Liver (tissue), 9 donors: ENCODE results near the gene MCFD2. TPM values are rescaled to one million over a fixed set of nuclear protein-coding genes. Genes with fewer than 3 reads are reported as not detected.

Source experiments
- DNase-seq: peaks from one replicate; pipeline ENCODE4 v3.0.0-alpha.2; 2017; ENCODE audit warnings: low spot score
- H3K27ac ChIP-seq, 2 donors: one replicate each; pipeline ENCODE4 v1.7.0; 2013; ENCODE audit warnings: inconsistent platforms in 2 of 2, low read length in 2 of 2, control low read depth in 1 of 2, low read depth in 1 of 2, mild to moderate bottlenecking in 1 of 2
- H3K27me3 ChIP-seq, 4 donors: one replicate each; pipeline versions ENCODE4 v1.6.1 to v1.7.0; 2013; ENCODE audit warnings: low read length in 3 of 4, inconsistent platforms in 1 of 4, mild to moderate bottlenecking in 1 of 4, moderate library complexity in 1 of 4; ENCODE audit not compliant: control insufficient read depth in 4 of 4, insufficient read depth in 4 of 4
- H3K36me3 ChIP-seq, 4 donors: one replicate each; pipeline versions ENCODE4 v1.6.1 to v1.7.0; 2013; ENCODE audit warnings: low read length in 3 of 4, mild to moderate bottlenecking in 3 of 4, low read depth in 1 of 4, moderate library complexity in 1 of 4; ENCODE audit not compliant: control insufficient read depth in 4 of 4, insufficient read depth in 3 of 4
- H3K4me1 ChIP-seq, 4 donors: one replicate each; pipeline versions ENCODE4 v1.6.1 to v1.7.0; 2013; ENCODE audit warnings: low read length in 3 of 4, mild to moderate bottlenecking in 3 of 4, moderate library complexity in 1 of 4; ENCODE audit not compliant: control insufficient read depth in 4 of 4, insufficient read depth in 4 of 4
- H3K4me3 ChIP-seq, 3 donors: one replicate each; pipeline versions ENCODE4 v1.6.1 to v1.7.0; 2013; ENCODE audit warnings: low read length in 3 of 3, control low read depth in 1 of 3, low read depth in 1 of 3, mild to moderate bottlenecking in 1 of 3
- H3K9ac ChIP-seq, 2 donors: one replicate each; pipeline ENCODE4 v1.7.0; 2013; ENCODE audit warnings: low read length in 2 of 2, mild to moderate bottlenecking in 2 of 2, moderate library complexity in 2 of 2, control low read depth in 1 of 2, low read depth in 1 of 2
- H3K9me3 ChIP-seq, 4 donors: one replicate each; pipeline versions ENCODE4 v1.6.1 to v1.7.0; 2013; ENCODE audit warnings: low read length in 3 of 4; ENCODE audit not compliant: control insufficient read depth in 4 of 4
- EGR1 ChIP-seq, 2 donors: IDR thresholded peaks; 2 replicates each; pipeline ENCODE4 v1.6.1; 2016 to 2018; ENCODE audit warnings: antibody characterized with exemption in 2 of 2, low read depth in 2 of 2
- FOXA1 ChIP-seq: IDR thresholded peaks from 2 replicates; pipeline ENCODE4 v1.6.1; 2016; ENCODE audit warnings: antibody characterized with exemption
- GABPA ChIP-seq, 2 donors: IDR thresholded peaks in 1 of 2; conservative IDR thresholded peaks in 1 of 2; 2 replicates each; pipeline ENCODE4 v1.6.1; 2016; ENCODE audit warnings: antibody characterized with exemption in 2 of 2, mild to moderate bottlenecking in 1 of 2, moderate library complexity in 1 of 2
- HNF4A ChIP-seq, 2 donors: conservative IDR thresholded peaks; 2 replicates each; pipeline ENCODE4 v1.6.1; 2016; ENCODE audit warnings: antibody characterized with exemption in 2 of 2, mild to moderate bottlenecking in 2 of 2
- HNF4G ChIP-seq: IDR thresholded peaks from 2 replicates; pipeline ENCODE4 v1.6.1; 2016; ENCODE audit warnings: antibody characterized with exemption
- JUND ChIP-seq, 2 donors: IDR thresholded peaks; 2 replicates each; pipeline ENCODE4 v1.6.1; 2016; ENCODE audit warnings: antibody characterized with exemption in 2 of 2
- NR2F2 ChIP-seq: IDR thresholded peaks from 2 replicates; pipeline ENCODE4 v1.6.1; 2016; ENCODE audit warnings: antibody characterized with exemption
- RAD21 ChIP-seq, 2 donors: IDR thresholded peaks; 2 replicates each; pipeline ENCODE4 v1.6.1; 2016; ENCODE audit warnings: antibody characterized with exemption in 2 of 2, mild to moderate bottlenecking in 2 of 2
- RXRA ChIP-seq, 2 donors: IDR thresholded peaks; 2 replicates each; pipeline ENCODE4 v1.6.1; 2017 to 2018; ENCODE audit warnings: antibody characterized with exemption in 2 of 2, mild to moderate bottlenecking in 1 of 2
- SP1 ChIP-seq: IDR thresholded peaks from 2 replicates; pipeline ENCODE4 v1.6.1; 2018; ENCODE audit warnings: antibody characterized with exemption, mild to moderate bottlenecking
- TAF1 ChIP-seq: conservative IDR thresholded peaks from 2 replicates; pipeline ENCODE4 v1.6.1; 2016; ENCODE audit warnings: antibody characterized with exemption, mild to moderate bottlenecking
- YY1 ChIP-seq: IDR thresholded peaks from 2 replicates; pipeline ENCODE4 v1.6.1; 2016; ENCODE audit warnings: antibody characterized with exemption, mild to moderate bottlenecking
- whole genome bisulfite sequencing: extraction: QIAGEN DNeasy Blood & Tissue Kit; methylation state at CpG from one replicate; pipeline ENCODE4 v1.1.7; 2013; 5-methylcytosine and 5-hydroxymethylcytosine counted together
- polyA plus RNA-seq, 2 donors: library from polyadenylated mRNA; stranded (reverse) in 1 of 2; unstranded in 1 of 2; fragments of 200-250 nt in 1 of 2; fragments of >200 nt in 1 of 2; fragmentation: Nextera tagmentation in 1 of 2; extraction: Ambion mirVana in 1 of 2; gene quantifications; one replicate each; pipeline versions ENCODE4 v1.2.1 to v1.2.3, GENCODE V29; 2013 to 2015
- total RNA-seq, 2 donors: library from RNA; depleted of rRNA; stranded (reverse); fragments of >200 nt; gene quantifications; one replicate each; pipeline ENCODE4 v1.2.3, GENCODE V29; 2014
- TF ChIP-seq, protein P1 (sequence below): IDR thresholded peaks from 2 replicates; pipeline ENCODE4 v1.6.1; 2016; ENCODE audit warnings: antibody characterized with exemption, mild to moderate bottlenecking
- TF ChIP-seq, protein P2 (sequence below): IDR thresholded peaks from 2 replicates; pipeline ENCODE4 v1.6.1; 2016; ENCODE audit warnings: antibody characterized with exemption
- TF ChIP-seq, protein P3 (sequence below): IDR thresholded peaks from 2 replicates; pipeline ENCODE4 v1.6.1; 2016; ENCODE audit warnings: antibody characterized with exemption
- donor health status: healthy.
- donor health status: healthy.
- donor health status: healthy.
- donor health status: healthy.
- donor health status: healthy.

Gene MCFD2
- total and polyA plus RNA-seq, 4 donors = 81.8 to 148 (median 129) TPM

DNA sequence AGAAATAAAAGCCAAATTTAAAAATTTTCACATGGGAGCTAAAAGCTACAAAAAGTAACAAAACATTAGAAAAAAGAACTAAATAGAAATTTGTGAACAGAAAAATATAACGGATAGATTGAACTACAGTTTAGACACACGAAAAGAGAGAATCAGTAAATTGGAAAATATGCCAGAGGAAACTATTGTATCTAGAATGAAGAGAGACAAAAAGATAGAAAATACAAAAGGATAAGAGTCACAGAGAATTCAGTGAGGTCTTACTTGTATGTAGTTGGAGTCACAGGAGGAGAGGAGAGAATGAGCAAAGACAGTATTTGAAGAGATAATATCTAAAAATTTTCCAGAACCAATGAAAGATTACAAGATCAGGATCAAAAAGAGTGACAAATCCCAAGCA is 11.3 kb upstream of the MCFD2 start:
- WGBS = 98% methylated on average over 2 of the region's 2 CpGs
- TF ChIP-seq YY1 (no peak), JUND (IDR thresholded peaks at IDR 0.05) (no peak), FOXA1 (no peak), NR2F2 (no peak)
- TF ChIP-seq, protein P1, sequence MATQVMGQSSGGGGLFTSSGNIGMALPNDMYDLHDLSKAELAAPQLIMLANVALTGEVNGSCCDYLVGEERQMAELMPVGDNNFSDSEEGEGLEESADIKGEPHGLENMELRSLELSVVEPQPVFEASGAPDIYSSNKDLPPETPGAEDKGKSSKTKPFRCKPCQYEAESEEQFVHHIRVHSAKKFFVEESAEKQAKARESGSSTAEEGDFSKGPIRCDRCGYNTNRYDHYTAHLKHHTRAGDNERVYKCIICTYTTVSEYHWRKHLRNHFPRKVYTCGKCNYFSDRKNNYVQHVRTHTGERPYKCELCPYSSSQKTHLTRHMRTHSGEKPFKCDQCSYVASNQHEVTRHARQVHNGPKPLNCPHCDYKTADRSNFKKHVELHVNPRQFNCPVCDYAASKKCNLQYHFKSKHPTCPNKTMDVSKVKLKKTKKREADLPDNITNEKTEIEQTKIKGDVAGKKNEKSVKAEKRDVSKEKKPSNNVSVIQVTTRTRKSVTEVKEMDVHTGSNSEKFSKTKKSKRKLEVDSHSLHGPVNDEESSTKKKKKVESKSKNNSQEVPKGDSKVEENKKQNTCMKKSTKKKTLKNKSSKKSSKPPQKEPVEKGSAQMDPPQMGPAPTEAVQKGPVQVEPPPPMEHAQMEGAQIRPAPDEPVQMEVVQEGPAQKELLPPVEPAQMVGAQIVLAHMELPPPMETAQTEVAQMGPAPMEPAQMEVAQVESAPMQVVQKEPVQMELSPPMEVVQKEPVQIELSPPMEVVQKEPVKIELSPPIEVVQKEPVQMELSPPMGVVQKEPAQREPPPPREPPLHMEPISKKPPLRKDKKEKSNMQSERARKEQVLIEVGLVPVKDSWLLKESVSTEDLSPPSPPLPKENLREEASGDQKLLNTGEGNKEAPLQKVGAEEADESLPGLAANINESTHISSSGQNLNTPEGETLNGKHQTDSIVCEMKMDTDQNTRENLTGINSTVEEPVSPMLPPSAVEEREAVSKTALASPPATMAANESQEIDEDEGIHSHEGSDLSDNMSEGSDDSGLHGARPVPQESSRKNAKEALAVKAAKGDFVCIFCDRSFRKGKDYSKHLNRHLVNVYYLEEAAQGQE = no peak
- no peak for DNase-seq

DNA sequence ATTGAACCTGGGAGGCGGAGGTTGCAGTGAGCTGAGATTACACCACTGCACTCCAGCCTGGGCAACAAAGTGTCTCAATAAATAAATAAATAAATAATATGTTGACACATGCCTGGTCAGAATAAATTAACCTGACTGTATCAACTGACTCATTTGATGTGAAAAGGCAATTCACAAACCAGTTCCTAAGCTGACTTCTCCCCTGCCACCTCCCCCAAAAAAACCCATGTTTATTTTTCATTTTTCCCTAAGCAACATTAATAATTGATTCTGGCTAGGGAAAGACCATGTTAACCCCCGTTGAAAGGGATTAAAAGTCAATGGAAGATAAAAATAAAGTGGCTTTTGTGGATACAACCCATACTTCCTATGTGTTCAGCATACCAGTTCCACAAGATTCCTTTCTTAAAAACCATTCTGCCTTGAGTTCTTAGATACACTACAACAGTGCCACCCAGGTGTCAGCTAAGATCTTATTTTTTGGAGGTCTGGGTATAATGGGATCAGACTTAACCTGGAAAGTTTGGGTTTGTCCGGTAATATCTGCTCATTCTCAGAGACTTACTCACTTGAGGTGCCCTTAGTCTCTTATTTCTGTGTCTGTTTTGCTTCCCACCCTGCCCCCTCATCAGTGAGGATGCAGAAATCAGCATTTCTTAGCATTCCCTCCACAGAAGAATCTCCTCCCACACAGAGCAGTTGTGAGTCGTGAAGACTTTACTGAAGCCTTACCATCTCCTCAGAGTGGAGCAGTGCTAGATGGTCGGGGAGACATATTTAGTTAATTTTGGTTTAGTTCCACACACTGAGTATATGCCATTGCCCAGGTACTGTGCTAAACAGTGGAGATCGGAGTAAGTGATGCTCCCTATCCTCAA is 10.1 kb upstream of the MCFD2 start:
- WGBS = 97% methylated on average over 6 of the region's 6 CpGs
- Histone ChIP-seq H3K36me3 (no peaks in the 10 kb centered on the region), H3K4me3 (no peak overlapping the region), H3K4me1 (no peaks in the 10 kb centered on the region), H3K9me3 (no peaks in the 10 kb centered on the region), H3K27ac (no peak overlapping the region), H3K27me3 (no peaks in the 10 kb centered on the region), H3K9ac (no peak overlapping the region)
- TF ChIP-seq TAF1 (no peak), NR2F2 (no peak), JUND (IDR thresholded peaks at IDR 0.05) (no peak), YY1 (no peak), EGR1 (IDR thresholded peaks at IDR 0.05; ENCODE audit: low read depth in 2 of 2) (no peak), HNF4A (conservative IDR thresholded peaks at IDR 0.05) (no peak), SP1 (no peak), GABPA (IDR thresholded peaks at IDR 0.05 in 1 of 2, conservative IDR thresholded peaks at IDR 0.05 in 1 of 2) (no peak), HNF4G (no peak), RAD21 (IDR thresholded peaks at IDR 0.05) (no peak), RXRA (IDR thresholded peaks at IDR 0.05) (no peak)
- TF ChIP-seq, protein P2, sequence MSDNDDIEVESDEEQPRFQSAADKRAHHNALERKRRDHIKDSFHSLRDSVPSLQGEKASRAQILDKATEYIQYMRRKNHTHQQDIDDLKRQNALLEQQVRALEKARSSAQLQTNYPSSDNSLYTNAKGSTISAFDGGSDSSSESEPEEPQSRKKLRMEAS = no peak
- TF ChIP-seq, protein P1 = no peak
- TF ChIP-seq, protein P3, sequence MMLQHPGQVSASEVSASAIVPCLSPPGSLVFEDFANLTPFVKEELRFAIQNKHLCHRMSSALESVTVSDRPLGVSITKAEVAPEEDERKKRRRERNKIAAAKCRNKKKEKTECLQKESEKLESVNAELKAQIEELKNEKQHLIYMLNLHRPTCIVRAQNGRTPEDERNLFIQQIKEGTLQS = no peak
- DNase-seq = no peak

More for the DNA sequence above, 11.3 kb upstream of the MCFD2 start:
- Histone ChIP-seq H3K9me3 (no peaks in the 10 kb centered on the region), H3K4me1 (no peaks in the 10 kb centered on the region), H3K36me3 (no peaks in the 10 kb centered on the region), H3K27ac (no peak overlapping the region), H3K27me3 (no peaks in the 10 kb centered on the region), H3K4me3 (no peak overlapping the region), H3K9ac (no peak overlapping the region)
